H1 (cell line): ENCODE data around the gene LHPP. TPM values are rescaled to one million over a fixed set of nuclear protein-coding genes. Genes with fewer than 3 reads are reported as not detected.

Experiments used
- CTCF ChIA-PET: fragments of 300-600 bp; sonication (Branson Sonifier 250); formaldehyde crosslinking; loops from one replicate; lab custom pipeline; 2021; ENCODE audit not compliant: partially characterized antibody; lab: Charles Lee
- POLR2A ChIA-PET: fragments of 300-600 bp; sonication (Branson Sonifier 250); formaldehyde crosslinking; loops from one replicate; lab custom pipeline; 2021; ENCODE audit warnings: inconsistent platforms; ENCODE audit not compliant: partially characterized antibody; lab: Charles Lee
- DNase-seq, 2 experiments: peaks; one replicate each; pipeline versions ENCODE4 v3.0.0 to v3.0.0-alpha.2; 2010 to 2022; ENCODE audit warnings: low spot score in 2 of 2, low read depth in 1 of 2, mixed read lengths in 1 of 2
- FAIRE-seq: peaks from 2 replicates; lab custom pipeline; 2011; peaks lifted over from hg19 to GRCh38; lab: Jason Lieb, UNC
- H2AFZ ChIP-seq: 2 replicates; pipeline ENCODE4 v1.8.1; 2012; ENCODE audit warnings: low read length, inconsistent platforms
- H2AK5ac ChIP-seq: 2 replicates; pipeline ENCODE4 v1.6.1; 2013; ENCODE audit warnings: low read depth, low read length
- H2BK120ac ChIP-seq: replicated peaks from 2 replicates; pipeline ENCODE3; 2013; ENCODE audit warnings: low read depth, low read length, inconsistent platforms
- H2BK12ac ChIP-seq: 2 replicates; pipeline ENCODE4 v1.6.1; 2013; ENCODE audit warnings: low read depth, low read length
- H2BK15ac ChIP-seq: 2 replicates; pipeline ENCODE4 v1.6.1; 2013; ENCODE audit warnings: low read length
- H2BK20ac ChIP-seq: 2 replicates; pipeline ENCODE4 v1.6.1; 2013; ENCODE audit warnings: low read length
- H2BK5ac ChIP-seq: 2 replicates; pipeline ENCODE4 v1.6.1; 2013; ENCODE audit warnings: low read depth, low read length
- H3K14ac ChIP-seq: 2 replicates; pipeline ENCODE4 v1.6.1; 2013; ENCODE audit warnings: inconsistent platforms; ENCODE audit not compliant: insufficient read length
- H3K18ac ChIP-seq: 2 replicates; pipeline ENCODE4 v1.6.1; 2013; ENCODE audit warnings: low read length; ENCODE audit errors: extremely low read depth
- H3K23ac ChIP-seq: 2 replicates; pipeline ENCODE4 v1.6.1; 2013; ENCODE audit warnings: inconsistent platforms; ENCODE audit not compliant: insufficient read length
- H3K23me2 ChIP-seq: 2 replicates; pipeline ENCODE4 v1.6.1; 2013; ENCODE audit warnings: low read depth, low read length
- H3K27ac ChIP-seq: 2 replicates; pipeline ENCODE4 v1.6.1; 2011; ENCODE audit warnings: low read depth, low read length, inconsistent platforms
- H3K27me3 ChIP-seq, 4 experiments: replicated peaks in 1 of 4; 1 replicate in 1 of 4; 2 replicates in 3 of 4; pipeline versions ENCODE4 v1.6.1 to v1.8.1; 2011 to 2013; ENCODE audit warnings: low read length in 3 of 4, mild to moderate bottlenecking in 3 of 4, inconsistent platforms in 2 of 4, mixed read lengths in 2 of 4, moderate library complexity in 1 of 4; ENCODE audit not compliant: control insufficient read depth in 3 of 4, insufficient read depth in 3 of 4; ENCODE audit errors: extremely low read depth in 1 of 4
- H3K36me3 ChIP-seq, 4 experiments: 2 replicates each; pipeline versions ENCODE4 v1.6.1 to v1.8.1; 2011 to 2013; ENCODE audit warnings: mild to moderate bottlenecking in 4 of 4, low read length in 3 of 4, moderate library complexity in 2 of 4, control low read depth in 1 of 4, inconsistent platforms in 1 of 4; ENCODE audit not compliant: insufficient read depth in 4 of 4, control insufficient read depth in 2 of 4
- H3K4ac ChIP-seq: replicated peaks from 2 replicates; pipeline ENCODE3; 2013; ENCODE audit warnings: low read length, low read depth, mixed read lengths, inconsistent platforms; ENCODE audit not compliant: insufficient read length
- H3K4me1 ChIP-seq, 4 experiments: replicated peaks in 1 of 4; 1 replicate in 1 of 4; 2 replicates in 3 of 4; pipeline versions ENCODE4 v1.6.1 to v1.8.1; 2011 to 2013; ENCODE audit warnings: low read length in 3 of 4, inconsistent platforms in 2 of 4, mixed read lengths in 1 of 4; ENCODE audit not compliant: insufficient read depth in 4 of 4, control insufficient read depth in 3 of 4
- H3K4me2 ChIP-seq, 2 experiments: 2 replicates each; pipeline versions ENCODE4 v1.6.1 to v1.8.1; 2011 to 2013; ENCODE audit warnings: low read depth in 2 of 2, low read length in 2 of 2, control low read depth in 1 of 2, inconsistent platforms in 1 of 2, mild to moderate bottlenecking in 1 of 2; ENCODE audit not compliant: insufficient read depth in 1 of 2
- H3K4me3 ChIP-seq, 4 experiments: fragments of 200-600, 300-600 bp in 1 of 4; sonication (generic), shearing (Covaris generic), sonication (Bioruptor Twin) in 1 of 4; 2 replicates each; pipeline versions ENCODE4 v1.5.1 to v1.8.1; 2011 to 2016; ENCODE audit warnings: low read length in 4 of 4, low read depth in 3 of 4, control low read depth in 2 of 4, inconsistent platforms in 2 of 4, mild to moderate bottlenecking in 2 of 4, mixed read lengths in 1 of 4, moderate library complexity in 1 of 4; ENCODE audit not compliant: insufficient read depth in 2 of 4; ENCODE audit errors: extremely low read depth in 1 of 4
- H3K56ac ChIP-seq: replicated peaks from 2 replicates; pipeline ENCODE3; 2013; ENCODE audit warnings: low read depth, mild to moderate bottlenecking, mixed read lengths, low read length, inconsistent platforms; ENCODE audit not compliant: insufficient read length
- H3K79me1 ChIP-seq: 2 replicates; pipeline ENCODE4 v1.6.1; 2013; ENCODE audit warnings: low read depth, low read length, control low read depth
- H3K79me2 ChIP-seq, 2 experiments: 2 replicates each; pipeline versions ENCODE4 v1.6.1 to v1.8.1; 2012 to 2013; ENCODE audit warnings: low read length in 2 of 2, mild to moderate bottlenecking in 2 of 2, inconsistent platforms in 1 of 2; ENCODE audit not compliant: insufficient read depth in 2 of 2, control insufficient read depth in 1 of 2
- H3K9ac ChIP-seq, 4 experiments: replicated peaks in 1 of 4; 1 replicate in 1 of 4; 2 replicates in 3 of 4; pipeline versions ENCODE4 v1.6.1 to v1.8.1; 2011 to 2013; ENCODE audit warnings: low read depth in 3 of 4, low read length in 3 of 4, control low read depth in 2 of 4, mild to moderate bottlenecking in 2 of 4, moderate library complexity in 2 of 4, inconsistent platforms in 1 of 4; ENCODE audit errors: extremely low read depth in 1 of 4
- H3K9me3 ChIP-seq, 2 experiments: 2 replicates each; pipeline versions ENCODE4 v1.6.1 to v1.8.1; 2012 to 2013; ENCODE audit warnings: mild to moderate bottlenecking in 2 of 2, moderate library complexity in 2 of 2, control low read depth in 1 of 2, inconsistent platforms in 1 of 2, low read depth in 1 of 2, low read length in 1 of 2, mixed read lengths in 1 of 2; ENCODE audit not compliant: insufficient read depth in 2 of 2
- H4K20me1 ChIP-seq, 2 experiments: replicated peaks in 1 of 2; 2 replicates each; pipeline versions ENCODE3 to v1.8.1; 2011 to 2013; ENCODE audit warnings: inconsistent platforms in 2 of 2, low read length in 2 of 2, mild to moderate bottlenecking in 1 of 2; ENCODE audit not compliant: insufficient read depth in 2 of 2, control insufficient read depth in 1 of 2
- H4K5ac ChIP-seq: 2 replicates; pipeline ENCODE4 v1.6.1; 2013; ENCODE audit warnings: low read length, low read depth, mixed read lengths, inconsistent platforms; ENCODE audit not compliant: insufficient read length
- H4K8ac ChIP-seq: 2 replicates; pipeline ENCODE4 v1.8.0; 2013; ENCODE audit warnings: mild to moderate bottlenecking, moderate library complexity, low read length, inconsistent platforms; ENCODE audit not compliant: insufficient read depth; ENCODE audit errors: extremely low read depth
- H4K91ac ChIP-seq: replicated peaks from 2 replicates; pipeline ENCODE3; 2013; ENCODE audit warnings: low read length, mixed read lengths, inconsistent platforms; ENCODE audit not compliant: insufficient read length
- BACH1 ChIP-seq: IDR thresholded peaks from 2 replicates; pipeline ENCODE4 v1.6.1; 2012; ENCODE audit warnings: low read length, improper control_type of control experiment
- BCL11A ChIP-seq, 2 experiments: IDR thresholded peaks; one replicate each; pipeline ENCODE4 v1.6.1; 2011; ENCODE audit warnings: low read depth in 2 of 2, low read length in 2 of 2, mild to moderate bottlenecking in 2 of 2
- GABPA ChIP-seq: IDR thresholded peaks from 2 replicates; pipeline ENCODE4 v1.6.1; 2011; ENCODE audit warnings: mild to moderate bottlenecking, low read length, moderate library complexity, borderline replicate concordance; ENCODE audit not compliant: insufficient read depth
- MAFK ChIP-seq: IDR thresholded peaks from 2 replicates; pipeline ENCODE4 v1.6.1; 2012; ENCODE audit warnings: low read depth, mild to moderate bottlenecking, improper control_type of control experiment, low read length
- POU5F1 ChIP-seq: IDR thresholded peaks from 2 replicates; pipeline ENCODE4 v1.6.1; 2011; ENCODE audit warnings: low read depth, mild to moderate bottlenecking, low read length, moderate library complexity
- RAD21 ChIP-seq, 2 experiments: IDR thresholded peaks in 1 of 2; conservative IDR thresholded peaks in 1 of 2; 2 replicates each; pipeline ENCODE4 v1.6.1; 2011; ENCODE audit warnings: low read depth in 2 of 2, low read length in 2 of 2, improper control_type of control experiment in 1 of 2, inconsistent platforms in 1 of 2, mild to moderate bottlenecking in 1 of 2, moderate library complexity in 1 of 2
- RFX5 ChIP-seq: IDR thresholded peaks from 2 replicates; pipeline ENCODE4 v1.6.1; 2011; ENCODE audit warnings: low read depth, low read length, improper control_type of control experiment, borderline replicate concordance
- SAP30 ChIP-seq: fragments of 300-600 bp; sonication (generic); IDR thresholded peaks from 2 replicates; pipeline ENCODE4 v1.7.1; 2012; ENCODE audit warnings: low read length, moderate library complexity, mild to moderate bottlenecking, inconsistent platforms; ENCODE audit not compliant: insufficient read depth, insufficient replicate concordance
- SIRT6 ChIP-seq: IDR thresholded peaks from one replicate; pipeline ENCODE4 v1.7.1; 2012; ENCODE audit warnings: low read length, inconsistent platforms
- WGBS, 2 experiments: shearing (Covaris generic) in 1 of 2; methylation state at CpG; one replicate each; pipeline versions ENCODE4 v1.1.6 to v1.1.7; 2013 to 2015; ENCODE audit warnings: low lambda C conversion rate in 2 of 2, mixed read lengths in 2 of 2, inconsistent platforms in 1 of 2, low coverage in 1 of 2, missing lambda C conversion rate in 1 of 2; ENCODE audit not compliant: insufficient replicate concordance in 2 of 2, insufficient coverage in 1 of 2, insufficient read length in 1 of 2; ENCODE audit errors: extremely low coverage in 1 of 2, missing lambda C conversion rate in 1 of 2; 5-methylcytosine and 5-hydroxymethylcytosine counted together
- polyA plus RNA-seq, 7 experiments: library from polyadenylated mRNA; depleted of rRNA in 3 of 7; stranded (reverse) in 5 of 7; unstranded in 2 of 7; fragments of >200 nt in 5 of 7; fragments of 200-250 nt in 2 of 7; gene quantifications; 1 replicate in 5 of 7; 2 replicates in 1 of 7; 4 replicates in 1 of 7; pipeline versions ENCODE4 v1.2.1 to v1.2.3, GENCODE V29; 2011 to 2013; ENCODE audit warnings: missing spikeins in 2 of 7, mixed read lengths in 2 of 7
- total RNA-seq: library from RNA; stranded (reverse); fragmentation: NEBNext Ultra II Directional; extraction: Animal tissue kit (Norgen Biotek cat#: 25700); gene quantifications from 2 replicates; pipeline ENCODE4 v1.2.1, GENCODE V29; 2021
- TF ChIP-seq, protein P1 (sequence below): IDR thresholded peaks from 2 replicates; pipeline ENCODE4 v1.6.1; 2012; ENCODE audit warnings: low read length, inconsistent platforms

LHPP gene
- total and polyA plus RNA-seq, 2 of the 8 experiments (the other 6 are each of a cell fraction or from before 2014, with no cell fraction given), result 26.0 to 45.0 TPM

GRCh38 chr10:124625831-124626238 is 164.2 kb downstream of the LHPP start:
- peaks cover 2 to 15% of the 10 kb centered on the region in 2 experiments for H4K20me1 ChIP-seq
- H3K27ac ChIP-seq, result peak overlapping the region; percentile 55; the same call in 1 of the 2 replicates
- no peak overlapping the region for H2AFZ ChIP-seq
- H3K27me3 ChIP-seq, result no peaks in the 10 kb centered on the region; a peak in 1 of 7 replicates
- no peak overlapping the region for H3K14ac ChIP-seq
- POLR2A ChIA-PET, result no interaction called here
- H2BK12ac ChIP-seq, result peak overlapping the region; percentile 80; the same call in 1 of the 2 replicates
- peak overlapping the region; percentile 53; the same call in 1 of the 2 replicates for H4K8ac ChIP-seq
- H3K23ac ChIP-seq, result no peak overlapping the region
- no peak overlapping the region for H3K9ac ChIP-seq
- H3K4me1 ChIP-seq, result peaks cover 6 to 21% (median 12%) of the 10 kb centered on the region in 4 experiments
- H3K4me2 ChIP-seq, result no peak overlapping the region
- H3K18ac ChIP-seq, result peak overlapping the region; percentile 51; the same call in 1 of the 2 replicates
- no peak overlapping the region for H4K5ac ChIP-seq
- H2AK5ac ChIP-seq, result no peak overlapping the region
- H3K4me3 ChIP-seq, result no peak overlapping the region
- peak overlapping the region; percentile 29 for H4K91ac ChIP-seq
- CTCF ChIA-PET, result interaction anchor here (0.6 to 2.3 kb wide), 8 partner anchors 12 to 96 kb away, joined by 3 to 6 read pairs (median 3); no protein-coding TSS in a partner anchor
- H2BK15ac ChIP-seq, result peak overlapping the region; percentile 94; the same call in 1 of the 2 replicates
- FAIRE-seq (no peak), DNase-seq (no peak)
- H3K79me2 ChIP-seq, result no peaks in the 10 kb centered on the region
- H3K79me1 ChIP-seq, result peaks cover 4% of the 10 kb centered on the region; the same call in 1 of the 2 replicates
- H3K36me3 ChIP-seq, result no peaks in the 10 kb centered on the region
- no peaks in the 10 kb centered on the region for H3K9me3 ChIP-seq
- peak overlapping the region; percentile 15; the same call in 1 of the 2 replicates for H2BK20ac ChIP-seq
- peak overlapping the region; percentile 65 for H3K4ac ChIP-seq
- WGBS, 2 experiments, result 94% methylated on average over 23 of the region's 23 CpGs; no CpG with 5 or more reads in 1 of the 2 experiments
- no peak overlapping the region for H2BK120ac ChIP-seq
- TF ChIP-seq POU5F1 (no peak), RFX5 (no peak), SAP30 (no peak), MAFK (no peak), BACH1 (no peak), BCL11A (IDR thresholded peaks at IDR 0.05; ENCODE audit: low read depth in 2 of 2, low read length in 2 of 2) (no peak), GABPA (no peak), SIRT6 (no peak), RAD21 (IDR thresholded peaks at IDR 0.05 in 1 of 2, conservative IDR thresholded peaks at IDR 0.05 in 1 of 2; ENCODE audit: low read depth in 2 of 2, low read length in 2 of 2) (no peak)
- TF ChIP-seq, protein P1, sequence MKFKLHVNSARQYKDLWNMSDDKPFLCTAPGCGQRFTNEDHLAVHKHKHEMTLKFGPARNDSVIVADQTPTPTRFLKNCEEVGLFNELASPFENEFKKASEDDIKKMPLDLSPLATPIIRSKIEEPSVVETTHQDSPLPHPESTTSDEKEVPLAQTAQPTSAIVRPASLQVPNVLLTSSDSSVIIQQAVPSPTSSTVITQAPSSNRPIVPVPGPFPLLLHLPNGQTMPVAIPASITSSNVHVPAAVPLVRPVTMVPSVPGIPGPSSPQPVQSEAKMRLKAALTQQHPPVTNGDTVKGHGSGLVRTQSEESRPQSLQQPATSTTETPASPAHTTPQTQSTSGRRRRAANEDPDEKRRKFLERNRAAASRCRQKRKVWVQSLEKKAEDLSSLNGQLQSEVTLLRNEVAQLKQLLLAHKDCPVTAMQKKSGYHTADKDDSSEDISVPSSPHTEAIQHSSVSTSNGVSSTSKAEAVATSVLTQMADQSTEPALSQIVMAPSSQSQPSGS, result no peak
- no peaks in the 10 kb centered on the region for H3K23me2 ChIP-seq
- peak overlapping the region; percentile 40 for H2BK5ac ChIP-seq
- H3K56ac ChIP-seq, result no peak overlapping the region
